Endothelial cell of umbilical vein (primary cell): ENCODE measurements around the gene TGM3. TPM values are rescaled to one million over a fixed set of nuclear protein-coding genes. Genes with fewer than 3 reads are reported as not detected.

ENCODE experiments used
- BruUV-seq: library from RNA; stranded (reverse); fragments of 400-500 nt; replicated peaks from 2 replicates; lab custom pipeline; 2021; lab: Mats Ljungman, UMichigan
- CTCF ChIA-PET: fragments of 300-600, 350-600 bp; sonication (Branson Sonifier 250); formaldehyde crosslinking; loops from one replicate; lab custom pipeline; 2021; ENCODE audit warnings: antibody characterized with exemption, inconsistent platforms; lab: Charles Lee
- POLR2A ChIA-PET: fragments of 300-600, 350-600 bp; sonication (Branson Sonifier 250); formaldehyde crosslinking; loops from one replicate; lab custom pipeline; 2021; ENCODE audit warnings: antibody characterized with exemption, inconsistent platforms; lab: Charles Lee
- DNase-seq: peaks from one replicate; pipeline ENCODE4 v3.0.0-alpha.2; 2011; ENCODE audit warnings: low read depth, low spot score
- FAIRE-seq: peaks from 2 replicates; lab custom pipeline; 2011; peaks lifted over from hg19 to GRCh38; lab: Jason Lieb, UNC
- H2AFZ ChIP-seq: 2 replicates; pipeline ENCODE4 v1.6.0; 2012; ENCODE audit warnings: low read depth, low read length, control low read depth, inconsistent platforms
- H3K27ac ChIP-seq: 2 replicates; pipeline ENCODE4 v1.5.1; 2011; ENCODE audit warnings: low read depth, mild to moderate bottlenecking, control low read depth, low read length, moderate library complexity; ENCODE audit not compliant: insufficient read depth
- H3K27me3 ChIP-seq, 2 experiments: 2 replicates each; pipeline versions ENCODE4 v1.6.0 to v1.6.1; 2011; ENCODE audit warnings: low read length in 2 of 2, mixed read lengths in 1 of 2; ENCODE audit not compliant: control insufficient read depth in 2 of 2, insufficient read depth in 2 of 2
- H3K36me3 ChIP-seq, 2 experiments: 2 replicates in 1 of 2; 3 replicates in 1 of 2; pipeline ENCODE4 v1.5.1; 2011; ENCODE audit warnings: low read length in 2 of 2, mild to moderate bottlenecking in 1 of 2, moderate library complexity in 1 of 2; ENCODE audit not compliant: control insufficient read depth in 2 of 2, insufficient read depth in 2 of 2; ENCODE audit errors: extremely low read depth in 1 of 2
- H3K4me1 ChIP-seq: 3 replicates; pipeline ENCODE4 v1.5.1; 2011; ENCODE audit warnings: mild to moderate bottlenecking, low read length; ENCODE audit not compliant: control insufficient read depth, insufficient read depth; ENCODE audit errors: extremely low read depth
- H3K4me2 ChIP-seq: 2 replicates; pipeline ENCODE4 v1.6.1; 2011; ENCODE audit warnings: low read length, control low read depth, mixed read lengths; ENCODE audit not compliant: insufficient read depth
- H3K4me3 ChIP-seq, 3 experiments: fragments of 200-600 bp in 1 of 3; sonication (generic), shearing (Covaris generic) in 1 of 3; replicated peaks in 1 of 3; 2 replicates each; pipeline ENCODE4 v1.5.1; 2011 to 2016; ENCODE audit warnings: control low read depth in 3 of 3, low read length in 3 of 3, mild to moderate bottlenecking in 2 of 3, inconsistent platforms in 1 of 3, low read depth in 1 of 3, moderate library complexity in 1 of 3; ENCODE audit not compliant: insufficient read depth in 1 of 3
- H3K79me2 ChIP-seq: 2 replicates; pipeline ENCODE4 v1.6.0; 2012; ENCODE audit warnings: low read length, inconsistent platforms; ENCODE audit not compliant: control insufficient read depth, insufficient read depth
- H3K9ac ChIP-seq: replicated peaks from 2 replicates; pipeline ENCODE3; 2011; ENCODE audit warnings: low read length, control low read depth; ENCODE audit not compliant: insufficient read depth; ENCODE audit errors: extremely low read depth
- H3K9me1 ChIP-seq: replicated peaks from 3 replicates; pipeline ENCODE4 v1.6.0; 2011; ENCODE audit warnings: mild to moderate bottlenecking, low read length; ENCODE audit not compliant: control insufficient read depth, insufficient read depth; ENCODE audit errors: extremely low read depth
- H3K9me3 ChIP-seq: replicated peaks from 2 replicates; pipeline ENCODE4 v1.5.1; 2012; ENCODE audit warnings: low read length, inconsistent platforms; ENCODE audit not compliant: control insufficient read depth, insufficient read depth
- H4K20me1 ChIP-seq: replicated peaks from 2 replicates; pipeline ENCODE3; 2011; ENCODE audit warnings: mild to moderate bottlenecking, low read length; ENCODE audit not compliant: control insufficient read depth, insufficient read depth; ENCODE audit errors: extremely low read depth
- CTCF ChIP-seq, 2 donors: IDR thresholded peaks; 1 replicate in 1 of 2; 2 replicates in 1 of 2; pipeline ENCODE4 v1.5.1; 2011; ENCODE audit warnings: low read length in 2 of 2, mild to moderate bottlenecking in 2 of 2, moderate library complexity in 2 of 2, control low read depth in 1 of 2, inconsistent platforms in 1 of 2, low read depth in 1 of 2; ENCODE audit not compliant: insufficient read depth in 1 of 2; ENCODE audit errors: extremely low read depth in 1 of 2
- EZH2 ChIP-seq: IDR thresholded peaks from 2 replicates; pipeline ENCODE4 v1.6.1; 2012; ENCODE audit warnings: borderline replicate concordance, low read depth, mild to moderate bottlenecking, moderate library complexity, low read length, inconsistent platforms; ENCODE audit not compliant: severe bottlenecking
- FOS ChIP-seq: IDR thresholded peaks from 2 replicates; pipeline ENCODE4 v1.6.1; 2011; ENCODE audit warnings: mild to moderate bottlenecking, low read length, moderate library complexity, borderline replicate concordance; ENCODE audit not compliant: insufficient read depth
- GATA2 ChIP-seq: IDR thresholded peaks from 2 replicates; pipeline ENCODE4 v1.7.0; 2011; ENCODE audit warnings: low read depth, mild to moderate bottlenecking, moderate library complexity, mixed read lengths, low read length; ENCODE audit not compliant: insufficient read length, insufficient read depth
- JUN ChIP-seq: IDR thresholded peaks from 2 replicates; pipeline ENCODE4 v1.6.1; 2011; ENCODE audit warnings: borderline replicate concordance, low read depth; ENCODE audit not compliant: insufficient read length, insufficient read depth
- MAX ChIP-seq: IDR thresholded peaks from 2 replicates; pipeline ENCODE4 v1.6.1; 2011; ENCODE audit not compliant: insufficient read depth, insufficient read length
- MYC ChIP-seq: IDR thresholded peaks from one replicate; pipeline ENCODE4 v1.6.1; 2011; ENCODE audit warnings: mild to moderate bottlenecking, low read depth, low read length
- POLR2A ChIP-seq: IDR thresholded peaks from 2 replicates; pipeline ENCODE4 v1.6.1; 2012; ENCODE audit warnings: low read depth, mild to moderate bottlenecking, control low read depth, low read length
- POLR2AphosphoS5 ChIP-seq: IDR thresholded peaks from 2 replicates; pipeline ENCODE4 v1.6.1; 2012; ENCODE audit warnings: low read depth, mild to moderate bottlenecking, control low read depth, low read length, moderate library complexity; ENCODE audit not compliant: insufficient read depth
- dilution Hi-C: fragments of 300-500 bp; cut with MboI; formaldehyde crosslinking; loops from one replicate; pipeline ENCODE4 v1.15.0; 2019; ENCODE audit warnings: low sequenced_read_pairs; ENCODE audit not compliant: extremely low pct_ligation_motif_present
- intact Hi-C: fragments of 100-400 bp; cut with micrococcal nuclease; formaldehyde crosslinking; loops from one replicate; pipeline ENCODE4 v1.10.0; 2022
- polyA plus RNA-seq, 4 experiments: library from polyadenylated mRNA; depleted of rRNA in 3 of 4; stranded (reverse) in 3 of 4; unstranded in 1 of 4; fragments of >200 nt; gene quantifications; 2 replicates each; pipeline versions ENCODE4 v1.2.1 to v1.2.3, GENCODE V29; 2011 to 2012; ENCODE audit warnings: missing spikeins in 1 of 4
- total RNA-seq: library from RNA; stranded (reverse); gene quantifications from 2 replicates; pipeline ENCODE4 v1.2.3, GENCODE V29; 2021

TGM3 gene
- total and polyA plus RNA-seq, 2 donors (not counting 3 experiments of a cell fraction or from before 2014, with no cell fraction given): not detected

GRCh38 chr20:2327620-2328555, 32.1 kb downstream of the TGM3 start:
- intact Hi-C loops: no loop called here
- BruUV-seq: no TSS peak
- no peaks in the 10 kb centered on the region for H3K9me3 ChIP-seq
- H3K4me1 ChIP-seq: no peaks in the 10 kb centered on the region
- no peaks in the 10 kb centered on the region for H4K20me1 ChIP-seq
- H3K4me3 ChIP-seq: no peak overlapping the region
- TF ChIP-seq MAX (no peak), MYC (no peak), EZH2 (no peak), FOS (no peak), POLR2AphosphoS5 (no peak), GATA2 (no peak), POLR2A (no peak), CTCF (IDR thresholded peaks at IDR 0.05; ENCODE audit: extremely low read depth in 1 of 2, insufficient read depth in 1 of 2, low read depth in 1 of 2, low read length in 2 of 2) (no peak), JUN (no peak)
- H2AFZ ChIP-seq: no peak overlapping the region
- no peaks in the 10 kb centered on the region for H3K9me1 ChIP-seq
- no peak overlapping the region for H3K27ac ChIP-seq
- H3K4me2 ChIP-seq: no peak overlapping the region
- H3K27me3 ChIP-seq: peaks cover 4% of the 10 kb centered on the region in 2 experiments
- no peak overlapping the region for H3K9ac ChIP-seq
- DNase-seq (no peak), FAIRE-seq (no peak)
- dilution Hi-C loops: no loop called here
- no peaks in the 10 kb centered on the region for H3K79me2 ChIP-seq
- no peaks in the 10 kb centered on the region for H3K36me3 ChIP-seq
- ChIA-PET POLR2A (no interaction called here), CTCF (interaction anchor here (1.2 kb wide), 1 partner anchor 15 kb away, joined by 3 read pairs; no protein-coding TSS in a partner anchor)
